GM10248 (cell line): ENCODE data around the gene ZNF3.
A peak's percentile ranks its signal among the peaks of the same experiment; 100 is the strongest.

Experiments
- CTCF ChIA-PET: fragments of 300-600 bp; sonication (Branson Sonifier 250); formaldehyde crosslinking; extraction: SDS; loops from one replicate; lab custom pipeline; 2021; ENCODE audit warnings: antibody characterized with exemption; lab: Yijun Ruan, JAX
- POLR2A ChIA-PET: fragments of 350-650 bp; sonication (Branson Sonifier 250); formaldehyde crosslinking; extraction: SDS; loops from one replicate; lab custom pipeline; 2020; ENCODE audit warnings: antibody characterized with exemption; lab: Yijun Ruan, JAX
- DNase-seq: peaks from one replicate; pipeline ENCODE4 v3.0.0; 2012; ENCODE audit errors: extremely low spot score
- TF ChIP-seq, protein P1 (sequence below): IDR thresholded peaks from 2 replicates; pipeline ENCODE4 v1.5.1; 2012; ENCODE audit warnings: mild to moderate bottlenecking, low read depth; ENCODE audit errors: extremely low read depth, missing control alignments, control extremely low read depth

The ZNF3 gene

GRCh38 chr7:100119970-100120732, 38.6 kb upstream of the ZNF3 start:
- ChIA-PET POLR2A (no interaction called here), CTCF (interaction anchor here (6.3 kb wide), 1 partner anchor 12 kb away, joined by 53 read pairs; no protein-coding TSS in a partner anchor)
- DNase-seq: no peak
- TF ChIP-seq, protein P1, sequence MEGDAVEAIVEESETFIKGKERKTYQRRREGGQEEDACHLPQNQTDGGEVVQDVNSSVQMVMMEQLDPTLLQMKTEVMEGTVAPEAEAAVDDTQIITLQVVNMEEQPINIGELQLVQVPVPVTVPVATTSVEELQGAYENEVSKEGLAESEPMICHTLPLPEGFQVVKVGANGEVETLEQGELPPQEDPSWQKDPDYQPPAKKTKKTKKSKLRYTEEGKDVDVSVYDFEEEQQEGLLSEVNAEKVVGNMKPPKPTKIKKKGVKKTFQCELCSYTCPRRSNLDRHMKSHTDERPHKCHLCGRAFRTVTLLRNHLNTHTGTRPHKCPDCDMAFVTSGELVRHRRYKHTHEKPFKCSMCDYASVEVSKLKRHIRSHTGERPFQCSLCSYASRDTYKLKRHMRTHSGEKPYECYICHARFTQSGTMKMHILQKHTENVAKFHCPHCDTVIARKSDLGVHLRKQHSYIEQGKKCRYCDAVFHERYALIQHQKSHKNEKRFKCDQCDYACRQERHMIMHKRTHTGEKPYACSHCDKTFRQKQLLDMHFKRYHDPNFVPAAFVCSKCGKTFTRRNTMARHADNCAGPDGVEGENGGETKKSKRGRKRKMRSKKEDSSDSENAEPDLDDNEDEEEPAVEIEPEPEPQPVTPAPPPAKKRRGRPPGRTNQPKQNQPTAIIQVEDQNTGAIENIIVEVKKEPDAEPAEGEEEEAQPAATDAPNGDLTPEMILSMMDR: no peak

DNA sequence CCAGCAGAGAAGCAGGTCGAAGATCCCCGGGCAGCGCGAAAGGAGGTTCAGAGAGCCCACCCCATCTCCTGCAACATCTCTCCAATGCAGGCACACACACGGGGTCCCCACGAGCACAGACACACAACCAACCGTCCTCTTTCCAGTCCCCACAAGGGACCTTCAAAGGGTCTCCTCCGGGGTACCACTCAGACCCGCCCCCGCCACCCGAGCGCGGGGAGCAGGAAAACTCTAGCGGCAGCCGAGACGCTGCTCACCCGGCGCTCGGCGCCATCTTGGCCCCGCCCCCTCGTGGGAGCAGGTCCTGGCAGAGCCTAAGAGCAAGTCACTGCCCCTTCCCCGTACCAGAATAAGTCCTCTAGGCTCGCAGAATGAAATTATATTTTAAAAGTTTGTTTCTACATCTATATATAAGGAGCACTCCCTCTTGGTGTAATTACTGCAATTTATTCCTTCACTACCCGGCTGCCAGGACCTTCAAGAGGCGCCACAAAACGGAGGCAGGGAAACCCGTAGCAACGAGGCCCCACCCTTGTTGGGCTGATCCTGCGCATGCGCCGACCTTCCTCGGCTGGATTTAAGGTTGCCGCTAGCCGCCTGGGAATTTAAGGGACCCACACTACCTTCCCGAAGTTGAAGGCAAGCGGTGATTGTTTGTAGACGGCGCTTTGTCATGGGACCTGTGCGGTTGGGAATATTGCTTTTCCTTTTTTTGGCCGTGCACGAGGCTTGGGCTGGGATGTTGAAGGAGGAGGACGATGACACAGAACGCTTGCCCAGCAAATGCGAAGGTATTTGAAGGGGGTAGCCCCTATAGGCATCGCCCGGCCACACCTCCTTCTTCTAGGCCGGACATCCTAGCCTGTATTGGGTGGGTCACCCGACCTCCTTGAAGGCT, 37.8 kb upstream of the ZNF3 start, which contains the start of the genes CNPY4 and TAF6:
TSS of gene CNPY4 (plus strand) at position 563 of the 898 bp plus-strand sequence. CDS start at position 674, 111 bp downstream.
TSS of gene TAF6 (minus strand) at position 287 of the 898 bp plus-strand sequence. CDS start 5,149 bp downstream, outside the sequence.
- peak; percentile 99 for DNase-seq
- TF ChIP-seq, protein P1: no peak
- CTCF ChIA-PET: interaction anchor here (6.3 kb wide), 1 partner anchor 13 kb away, joined by 53 read pairs; no protein-coding TSS in a partner anchor
- POLR2A ChIA-PET: no interaction called here

DNA sequence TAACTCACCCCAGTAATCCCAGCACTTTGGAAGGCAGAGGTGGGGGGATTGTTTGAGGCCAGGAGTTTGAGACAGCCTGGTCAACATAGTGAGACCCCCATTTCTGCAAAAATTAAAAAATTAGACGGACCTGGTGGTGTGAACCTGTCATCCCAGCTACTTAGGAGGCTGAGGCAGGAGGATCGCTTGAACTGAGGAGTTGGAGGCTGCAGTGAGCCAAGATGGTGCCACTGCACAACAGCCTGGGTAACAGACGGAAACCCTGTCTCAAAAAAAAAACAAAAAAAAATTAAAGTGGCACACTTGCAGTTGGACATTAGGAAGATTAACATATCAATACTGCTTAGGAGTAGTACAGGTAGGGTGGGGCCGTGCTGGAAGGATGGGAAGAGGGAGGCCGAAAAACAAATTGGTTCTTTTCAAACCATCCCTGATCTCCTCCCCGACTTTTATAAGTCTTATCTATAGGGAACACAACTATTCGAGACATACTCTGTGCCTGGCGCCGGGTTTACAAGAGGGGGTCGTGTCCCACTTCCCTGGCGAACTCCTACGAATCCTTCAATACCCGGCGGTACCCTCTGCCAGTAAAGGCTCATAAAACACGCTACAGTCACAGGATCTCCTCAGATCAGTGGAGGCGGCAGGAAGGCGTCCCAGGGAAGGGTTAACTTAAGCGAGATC, 37.0 kb upstream of the ZNF3 start:
- TF ChIP-seq, protein P1: no peak
- ChIA-PET CTCF (no interaction called here), POLR2A (no interaction called here)
- no peak for DNase-seq

- CTCF ChIA-PET: interaction anchor here (1.2 to 2.7 kb wide), 3 partner anchors 10 to 17 kb away, joined by 3 to 9 read pairs (median 5); no protein-coding TSS in a partner anchor
- TF ChIP-seq, protein P1: no peak
- POLR2A ChIA-PET: no interaction called here
- no peak for DNase-seq
Measured at GRCh38 chr7:100115026-100115425, 33.5 kb upstream of the ZNF3 start.

GRCh38 chr7:100111914-100112313, 30.4 kb upstream of the ZNF3 start:
- ChIA-PET CTCF (interaction anchor here (0.8 to 2.7 kb wide), 3 partner anchors 10 to 29 kb away, joined by 3 to 14 read pairs (median 3); partner anchors contain the start of genes AP4M1 and MCM7), POLR2A (no interaction called here)
- no peak for DNase-seq
- TF ChIP-seq, protein P1: no peak
